ENCODE results near the gene ACSL6. TPM values are rescaled to one million over a fixed set of nuclear protein-coding genes. Genes with fewer than 3 reads are reported as not detected.
A peak's percentile ranks its signal among the peaks of the same experiment; 100 is the strongest.

ACSL6 gene
- total and polyA plus RNA-seq, 10 of the 15 experiments (the other 5 are each of a cell fraction or from before 2014, with no cell fraction given): 0.06 to 0.53 TPM; not detected in 8

- no peak for DNase-seq (ENCODE audit: low read depth, low spot score)
- Histone ChIP-seq H3K4me1 (ENCODE audit: control insufficient read depth, insufficient read depth, low read length) (no peaks in the 10 kb centered on the region), H3K4me3 (no peak overlapping the region), H3K9me3 (replicated peaks; ENCODE audit: control insufficient read depth, insufficient read depth, low read length) (no peaks in the 10 kb centered on the region), H2AFZ (ENCODE audit: control insufficient read depth, low read depth, low read length) (no peak overlapping the region), H3K9ac (ENCODE audit: control insufficient read depth, insufficient read depth, low read length) (no peak overlapping the region), H3K4me2 (ENCODE audit: control insufficient read depth, insufficient read depth) (no peak overlapping the region), H3K27ac (ENCODE audit: control insufficient read depth, insufficient read depth) (no peak overlapping the region), H4K20me1 (ENCODE audit: control insufficient read depth, insufficient read depth) (no peaks in the 10 kb centered on the region), H3K79me2 (ENCODE audit: control insufficient read depth, insufficient read depth, low read length) (no peaks in the 10 kb centered on the region), H3K36me3 (ENCODE audit: control insufficient read depth in 2 of 2, insufficient read depth in 2 of 2, low read length in 1 of 2) (no peaks in the 10 kb centered on the region), H3K27me3 (replicated peaks in 1 of 2; ENCODE audit: control insufficient read depth in 2 of 2, insufficient read depth in 2 of 2, low read length in 1 of 2) (peaks cover 0 to 2% of the 10 kb centered on the region in 2 experiments; a peak in 3 of 4 replicates)
- intact Hi-C loops (cut with micrococcal nuclease; ENCODE audit: unreplicated experiment): no loop called here
- no peak for ATAC-seq
- in situ Hi-C loops (cut with MboI): no loop called here
- ChIA-PET RAD21 (ENCODE audit: unreplicated experiment) (no interaction called here), POLR2A (no interaction called here), CTCF (no interaction called here), SMC1A (ENCODE audit: uncharacterized antibody, unreplicated experiment) (no interaction called here)
- WGBS (ENCODE audit: insufficient coverage, insufficient replicate concordance, low lambda C conversion rate, missing lambda C conversion rate): 69% methylated on average over 29 of the region's 37 CpGs
- TF ChIP-seq SPI1 (IDR thresholded peaks at IDR 0.05; ENCODE audit: borderline replicate concordance, insufficient read depth, low read depth, low read length): peak; percentile 33; the same call in 1 of the 2 replicates
- no peak for TF ChIP-seq PBX3 (IDR thresholded peaks at IDR 0.05; ENCODE audit: insufficient replicate concordance, low read depth, low read length)
- TF ChIP-seq SRF (IDR thresholded peaks at IDR 0.05; ENCODE audit: low read depth in 2 of 2, low read length in 2 of 2): no peak
- BruUV-seq (replicated peaks): no TSS peak
- no peak for FAIRE-seq
Observed at GRCh38 chr5:131944702-131945550, 66.5 kb downstream of the ACSL6 start.

GRCh38 chr5:131943916-131944315 lies 67.5 kb downstream of the ACSL6 start:
- ATAC-seq: no peak
- H3K4me2 ChIP-seq (ENCODE audit: control insufficient read depth, insufficient read depth): no peak overlapping the region
- H2AFZ ChIP-seq (ENCODE audit: control insufficient read depth, low read depth, low read length): no peak overlapping the region
- H3K79me2 ChIP-seq (ENCODE audit: control insufficient read depth, insufficient read depth, low read length): no peaks in the 10 kb centered on the region
- WGBS (ENCODE audit: insufficient coverage, insufficient replicate concordance, low lambda C conversion rate, missing lambda C conversion rate): 31% methylated on average over 2 of the region's 2 CpGs
- ChIA-PET RAD21 (ENCODE audit: unreplicated experiment) (no interaction called here), SMC1A (ENCODE audit: uncharacterized antibody, unreplicated experiment) (no interaction called here), CTCF (no interaction called here), POLR2A (no interaction called here)
- H3K9ac ChIP-seq (ENCODE audit: control insufficient read depth, insufficient read depth, low read length): no peak overlapping the region
- H3K27me3 ChIP-seq (replicated peaks in 1 of 2; ENCODE audit: control insufficient read depth in 2 of 2, insufficient read depth in 2 of 2, low read length in 1 of 2): peaks cover 0 to 2% of the 10 kb centered on the region in 2 experiments; a peak in 3 of 4 replicates
- H3K4me3 ChIP-seq: no peak overlapping the region
- no peak overlapping the region for H3K27ac ChIP-seq (ENCODE audit: control insufficient read depth, insufficient read depth)
- no TSS peak for BruUV-seq (replicated peaks)
- no peak for FAIRE-seq
- H3K9me3 ChIP-seq (replicated peaks; ENCODE audit: control insufficient read depth, insufficient read depth, low read length): no peaks in the 10 kb centered on the region
- TF ChIP-seq BHLHE40 (IDR thresholded peaks at IDR 0.05; ENCODE audit: borderline replicate concordance in 1 of 2, low read depth in 2 of 2, low read length in 1 of 2): no peak
- TF ChIP-seq SKIL (IDR thresholded peaks at IDR 0.05; ENCODE audit: low read depth, poor library complexity, severe bottlenecking): no peak
- no peak for TF ChIP-seq MXI1 (IDR thresholded peaks at IDR 0.05; ENCODE audit: low read depth, low read length)
- no peak for TF ChIP-seq JUND (IDR thresholded peaks at IDR 0.05; ENCODE audit: low read depth, low read length)
- no peak for TF ChIP-seq ELK1 (IDR thresholded peaks at IDR 0.05; ENCODE audit: low read depth, low read length)
- no peak for TF ChIP-seq NFIC (IDR thresholded peaks at IDR 0.05; ENCODE audit: low read depth, low read length)
- intact Hi-C loops (cut with micrococcal nuclease; ENCODE audit: unreplicated experiment): no loop called here
- no peaks in the 10 kb centered on the region for H3K4me1 ChIP-seq (ENCODE audit: control insufficient read depth, insufficient read depth, low read length)
- in situ Hi-C loops (cut with MboI): no loop called here
- no peaks in the 10 kb centered on the region for H4K20me1 ChIP-seq (ENCODE audit: control insufficient read depth, insufficient read depth)
- H3K36me3 ChIP-seq (ENCODE audit: control insufficient read depth in 2 of 2, insufficient read depth in 2 of 2, low read length in 1 of 2): no peaks in the 10 kb centered on the region
- DNase-seq (ENCODE audit: low read depth, low spot score): no peak
